AG04450 (cell line): ENCODE results near the gene SLC5A9. TPM values are rescaled to one million over a fixed set of nuclear protein-coding genes. Genes with fewer than 3 reads are reported as not detected.
"Not testable (repeated sequence)": the region's sequence is repeated elsewhere in the genome, so short reads cannot be mapped to it uniquely, and the experiment has no call there.

ENCODE experiments used
- CTCF ChIA-PET: fragments of 300-600, 350-600 bp; formaldehyde crosslinking; extraction: SDS; loops from one replicate; lab custom pipeline; 2022; ENCODE audit warnings: antibody characterized with exemption, inconsistent platforms; lab: Charles Lee
- POLR2A ChIA-PET: fragments of 350-600 bp; formaldehyde crosslinking; extraction: SDS; loops from one replicate; lab custom pipeline; 2021; ENCODE audit warnings: antibody characterized with exemption, inconsistent platforms; lab: Yijun Ruan, JAX
- DNase-seq: peaks from one replicate; pipeline ENCODE4 v3.0.0-alpha.2; 2011; ENCODE audit warnings: low read depth, low spot score
- H3K27ac ChIP-seq: one replicate; pipeline ENCODE4 v1.5.1; 2012; ENCODE audit warnings: low read depth, low read length, control low read depth
- H3K27me3 ChIP-seq: one replicate; pipeline ENCODE4 v1.6.0; 2012; ENCODE audit warnings: low read length; ENCODE audit not compliant: control insufficient read depth, insufficient read depth
- H3K4me3 ChIP-seq: 2 replicates; pipeline ENCODE4 v1.5.1; 2011; ENCODE audit warnings: mild to moderate bottlenecking, low read depth, low read length, control low read depth
- H3K9me3 ChIP-seq: 2 replicates; pipeline ENCODE4 v1.5.1; 2012; ENCODE audit warnings: low read length; ENCODE audit not compliant: control insufficient read depth, insufficient read depth
- polyA plus RNA-seq: library from polyadenylated mRNA; depleted of rRNA; stranded (reverse); fragments of >200 nt; gene quantifications from 2 replicates; pipeline ENCODE4 v1.2.3, GENCODE V29; 2011
- TF ChIP-seq, protein P1 (sequence below): IDR thresholded peaks from 2 replicates; pipeline ENCODE4 v1.5.1; 2011; ENCODE audit warnings: low read depth, low read length, control low read depth, inconsistent platforms

The SLC5A9 gene
- polyA plus RNA-seq, 1 experiment: not detected

DNA sequence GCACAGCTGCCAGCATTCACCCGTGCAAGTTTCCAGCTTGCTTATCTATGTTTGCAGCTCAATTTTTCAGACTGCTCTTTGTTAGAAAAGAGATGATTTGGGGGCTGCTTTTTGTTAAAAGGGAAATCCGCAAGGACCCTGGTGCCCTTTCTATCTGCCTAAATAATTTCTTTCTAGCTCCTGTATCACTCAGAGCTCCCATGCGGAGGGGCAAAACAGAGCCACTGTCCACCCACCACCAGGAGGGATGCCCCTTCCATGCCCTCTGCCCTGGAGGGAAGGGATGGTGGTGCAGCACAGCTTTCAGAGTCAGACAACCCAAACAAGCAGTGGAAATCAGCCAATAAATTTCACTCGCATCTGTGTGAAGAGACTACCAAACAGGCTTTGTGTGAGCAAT, 13.9 kb upstream of the SLC5A9 start:
- POLR2A ChIA-PET: no interaction called here
- TF ChIP-seq, protein P1, sequence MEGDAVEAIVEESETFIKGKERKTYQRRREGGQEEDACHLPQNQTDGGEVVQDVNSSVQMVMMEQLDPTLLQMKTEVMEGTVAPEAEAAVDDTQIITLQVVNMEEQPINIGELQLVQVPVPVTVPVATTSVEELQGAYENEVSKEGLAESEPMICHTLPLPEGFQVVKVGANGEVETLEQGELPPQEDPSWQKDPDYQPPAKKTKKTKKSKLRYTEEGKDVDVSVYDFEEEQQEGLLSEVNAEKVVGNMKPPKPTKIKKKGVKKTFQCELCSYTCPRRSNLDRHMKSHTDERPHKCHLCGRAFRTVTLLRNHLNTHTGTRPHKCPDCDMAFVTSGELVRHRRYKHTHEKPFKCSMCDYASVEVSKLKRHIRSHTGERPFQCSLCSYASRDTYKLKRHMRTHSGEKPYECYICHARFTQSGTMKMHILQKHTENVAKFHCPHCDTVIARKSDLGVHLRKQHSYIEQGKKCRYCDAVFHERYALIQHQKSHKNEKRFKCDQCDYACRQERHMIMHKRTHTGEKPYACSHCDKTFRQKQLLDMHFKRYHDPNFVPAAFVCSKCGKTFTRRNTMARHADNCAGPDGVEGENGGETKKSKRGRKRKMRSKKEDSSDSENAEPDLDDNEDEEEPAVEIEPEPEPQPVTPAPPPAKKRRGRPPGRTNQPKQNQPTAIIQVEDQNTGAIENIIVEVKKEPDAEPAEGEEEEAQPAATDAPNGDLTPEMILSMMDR: no peak
- no peak overlapping the region for H3K4me3 ChIP-seq
- no peaks in the 10 kb centered on the region for H3K27me3 ChIP-seq
- DNase-seq: no peak
- CTCF ChIA-PET: no interaction called here
- H3K9me3 ChIP-seq: no peaks in the 10 kb centered on the region
- H3K27ac ChIP-seq: no peak overlapping the region

DNA sequence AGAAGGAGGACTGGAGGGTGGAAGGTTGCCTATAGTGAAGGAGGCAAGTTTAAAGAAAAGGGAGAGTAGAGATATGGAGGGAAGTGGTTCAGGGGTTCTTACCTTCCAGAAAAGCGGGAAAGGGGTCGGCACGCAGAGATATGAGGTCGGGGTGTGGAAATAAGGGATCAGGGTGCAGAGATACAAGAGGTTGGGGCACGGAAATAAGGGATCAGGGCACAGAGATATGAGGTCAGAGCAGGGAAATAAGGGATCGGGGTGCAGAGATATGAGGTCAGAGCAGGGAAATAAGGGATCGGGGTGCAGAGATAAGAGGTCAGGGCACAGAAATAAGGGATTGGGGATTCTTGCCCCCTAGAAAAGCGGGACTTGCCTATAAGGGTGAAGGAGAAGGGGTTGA, 9.1 kb upstream of the SLC5A9 start:
- not testable (repeated sequence) for DNase-seq

DNA sequence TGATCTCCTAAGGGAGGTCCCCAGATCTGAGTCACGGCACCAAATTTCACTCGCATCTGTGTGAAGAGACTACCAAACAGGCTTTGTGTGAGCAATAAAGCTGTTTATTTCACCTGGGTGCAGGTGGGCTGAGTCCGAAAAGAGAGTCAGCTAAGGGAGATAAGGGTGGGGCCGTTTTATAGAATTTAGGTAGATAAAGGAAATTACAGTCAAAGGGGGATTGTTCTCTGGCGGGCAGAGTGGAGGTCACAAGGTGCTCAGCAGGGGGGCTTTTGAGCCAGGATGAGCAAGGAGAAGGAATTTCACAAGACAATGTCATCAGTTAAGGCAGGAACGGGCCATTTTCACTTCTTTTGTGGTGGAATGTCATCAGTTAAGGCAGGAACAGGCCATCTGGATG, 8.2 kb upstream of the SLC5A9 start:
- POLR2A ChIA-PET: not testable (repeated sequence)

More for the DNA sequence above, 9.1 kb upstream of the SLC5A9 start:
- H3K9me3 ChIP-seq, CTCF ChIA-PET, POLR2A ChIA-PET, H3K27ac ChIP-seq, H3K27me3 ChIP-seq, H3K4me3 ChIP-seq: not testable (repeated sequence)

DNA sequence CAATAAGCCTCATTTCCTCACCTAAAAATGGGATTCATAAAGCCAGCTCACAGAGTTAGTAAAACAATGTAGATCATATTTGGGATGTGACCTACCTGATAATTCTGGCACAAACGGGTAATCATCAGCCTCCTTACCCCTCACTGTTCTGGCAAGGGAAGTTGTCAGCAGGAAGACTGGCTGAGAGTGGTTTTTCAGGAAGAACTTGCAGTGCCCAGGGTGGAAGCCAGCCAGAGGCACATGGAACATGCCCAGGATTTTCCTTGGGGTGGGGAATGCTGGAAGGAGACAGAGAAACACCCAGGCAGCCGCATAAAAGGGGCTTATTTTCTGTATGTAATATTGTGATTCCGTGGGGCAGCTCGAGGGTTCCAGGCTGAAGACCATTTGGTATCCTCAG, 7.7 kb upstream of the SLC5A9 start:
- POLR2A ChIA-PET: no interaction called here
- TF ChIP-seq, protein P1: no peak
- H3K27ac ChIP-seq: no peak overlapping the region
- no peak for DNase-seq
- H3K27me3 ChIP-seq: no peaks in the 10 kb centered on the region
- no peaks in the 10 kb centered on the region for H3K9me3 ChIP-seq
- CTCF ChIA-PET: no interaction called here
- no peak overlapping the region for H3K4me3 ChIP-seq

More for the DNA sequence above, 8.2 kb upstream of the SLC5A9 start:
- DNase-seq, H3K9me3 ChIP-seq, CTCF ChIA-PET, H3K4me3 ChIP-seq, H3K27ac ChIP-seq, H3K27me3 ChIP-seq: not testable (repeated sequence)

DNA sequence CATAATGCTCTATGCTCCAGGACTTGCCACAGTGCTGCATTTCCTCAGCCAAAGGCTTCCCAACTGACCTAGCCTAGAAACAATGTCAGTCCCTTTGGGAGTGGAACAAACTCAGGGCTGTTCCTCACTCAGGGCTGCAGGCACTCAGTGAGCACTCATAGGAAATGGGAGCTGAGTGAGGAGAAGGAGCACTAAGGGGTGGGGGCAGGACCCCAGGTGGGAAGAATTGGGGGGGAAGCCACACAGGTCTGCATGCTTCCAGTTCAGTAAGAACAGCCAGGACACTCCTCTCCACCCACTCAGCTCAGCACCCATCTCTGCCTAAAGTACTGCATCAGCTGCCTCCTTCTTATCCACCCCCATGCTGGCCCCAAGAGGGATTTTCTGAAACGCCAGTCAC, 7.3 kb upstream of the SLC5A9 start:
- CTCF ChIA-PET: interaction anchor here (1.3 kb wide), 1 partner anchor 12 kb away, joined by 4 read pairs; no protein-coding TSS in a partner anchor
- no peaks in the 10 kb centered on the region for H3K27me3 ChIP-seq
- no peak for DNase-seq
- POLR2A ChIA-PET: no interaction called here
- H3K4me3 ChIP-seq: no peak overlapping the region
- no peaks in the 10 kb centered on the region for H3K9me3 ChIP-seq
- TF ChIP-seq, protein P1: no peak
- H3K27ac ChIP-seq: no peak overlapping the region

DNA sequence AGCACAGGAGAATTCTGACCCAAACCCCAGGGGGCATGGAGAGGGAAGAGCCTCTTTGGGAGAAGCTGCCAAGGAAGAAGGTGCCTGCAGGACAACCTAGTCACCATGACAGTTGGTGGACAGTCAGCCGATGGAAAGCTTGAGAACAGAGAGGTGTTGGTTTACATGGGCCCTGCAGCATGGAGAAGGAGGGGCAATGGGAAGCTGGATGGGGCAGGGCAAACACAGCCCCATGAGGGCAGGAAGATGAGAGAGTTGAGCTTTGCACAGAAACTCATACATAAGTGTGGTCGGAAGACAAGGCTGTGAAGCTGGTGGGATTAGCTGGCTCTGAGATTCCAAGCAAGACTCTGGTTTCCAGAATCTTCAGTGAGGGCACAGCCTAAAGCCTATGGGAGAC, 6.6 kb upstream of the SLC5A9 start:
- ChIA-PET POLR2A (no interaction called here), CTCF (interaction anchor here (1.3 kb wide), 1 partner anchor 13 kb away, joined by 4 read pairs; no protein-coding TSS in a partner anchor)
- Histone ChIP-seq H3K4me3 (no peak overlapping the region), H3K27me3 (no peaks in the 10 kb centered on the region), H3K27ac (no peak overlapping the region), H3K9me3 (no peaks in the 10 kb centered on the region)
- TF ChIP-seq, protein P1: no peak
- no peak for DNase-seq
